NK-92 treated with Interleukin-12 subunit alpha and Interleukin-12 subunit beta, amount 100 ng/mL, for 24 hours (cell line): Measurements from ENCODE around the gene SLC22A1.
"Not testable (repeated sequence)": the region's sequence is repeated elsewhere in the genome, so short reads cannot be mapped to it uniquely, and the experiment has no call there.

Experiments
- DNase-seq: peaks from one replicate; lab custom pipeline; 2025; lab: John Stamatoyannopoulos, UW

The SLC22A1 gene

DNA sequence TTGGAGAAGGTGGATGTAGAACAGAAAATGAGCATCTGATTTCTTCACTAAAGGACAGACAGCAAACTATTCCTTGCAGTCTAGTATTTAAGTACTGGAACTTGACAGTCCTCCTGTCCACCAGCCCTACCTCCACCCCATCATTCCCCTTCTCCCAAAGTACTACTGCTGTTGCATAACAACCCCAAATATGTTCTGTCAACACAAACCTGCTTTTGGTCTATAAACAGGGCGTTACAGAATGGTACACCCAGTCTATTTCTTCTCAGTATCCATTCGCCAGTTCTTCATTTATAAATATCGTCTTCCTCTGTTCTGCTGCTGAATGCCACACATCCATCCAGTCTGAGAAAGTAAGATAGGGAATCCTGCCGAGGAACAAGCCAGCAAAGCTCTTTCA lies 27.7 kb upstream of the SLC22A1 start:
- DNase-seq: no peak

DNA sequence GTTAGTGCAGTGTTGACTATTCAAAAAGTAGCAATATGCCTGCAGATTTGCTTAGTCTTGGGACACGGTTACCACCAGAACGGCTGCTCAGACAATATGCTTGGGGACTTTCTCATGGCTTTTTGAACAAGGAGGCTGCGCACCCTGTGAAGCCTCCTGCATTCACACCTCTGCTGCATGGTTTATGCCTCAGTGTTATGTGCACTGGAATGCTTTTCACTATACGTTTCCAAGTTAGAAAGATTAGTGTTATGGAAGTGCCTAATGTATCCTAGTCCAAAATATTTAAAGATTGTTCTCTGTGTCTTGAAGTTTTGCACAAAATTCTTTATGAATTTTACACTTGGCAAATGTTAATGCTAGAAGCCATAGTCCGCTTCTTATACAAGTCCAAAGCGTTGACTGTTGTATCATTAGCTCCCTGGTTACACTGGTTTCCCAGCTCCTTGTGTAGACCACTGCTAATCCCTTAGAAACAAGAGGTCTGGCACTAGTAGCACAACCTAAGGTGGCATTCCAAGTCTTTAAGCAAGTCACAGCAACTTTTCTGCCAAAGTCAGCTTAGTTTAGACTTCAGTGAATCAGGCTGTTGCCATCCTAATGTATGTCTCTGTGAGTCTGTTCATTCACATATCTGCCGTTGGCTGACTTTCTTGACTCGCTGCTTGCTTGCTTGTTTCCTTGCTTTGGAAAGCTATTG lies 26.3 kb upstream of the SLC22A1 start:
- no peak for DNase-seq

GRCh38 chr6:160101277-160102205 lies 20.1 kb upstream of the SLC22A1 start:
- no peak for DNase-seq

DNA sequence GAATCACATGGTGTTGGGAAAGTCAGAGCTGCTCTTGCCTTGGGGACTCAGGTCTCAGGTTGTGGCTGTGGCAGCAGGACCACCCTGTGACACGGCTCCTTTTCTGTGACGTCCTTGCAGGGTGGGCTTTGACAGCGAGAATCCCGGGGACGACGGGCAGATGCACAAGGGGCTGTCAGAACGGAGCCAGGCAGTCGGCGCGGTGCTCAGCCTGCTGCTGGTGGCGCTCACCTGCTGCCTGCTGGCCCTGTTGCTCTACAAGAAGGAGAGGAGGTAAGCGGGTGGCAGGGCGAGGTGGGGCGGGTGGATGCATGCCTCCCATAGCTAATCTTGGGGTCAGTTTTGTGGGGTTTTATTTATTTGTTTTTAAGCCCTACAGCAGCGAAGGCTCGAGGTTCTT lies 19.2 kb upstream of the SLC22A1 start:
- no peak for DNase-seq

- no peak for DNase-seq
These were observed 18.4 kb upstream of the SLC22A1 start for GRCh38 chr6:160102956-160103824.

- no peak for DNase-seq
These were observed 17.9 kb upstream of the SLC22A1 start for GRCh38 chr6:160103825-160104100.

- DNase-seq: no peak
These were observed 16.6 kb upstream of the SLC22A1 start for GRCh38 chr6:160104821-160105517.

- DNase-seq: no peak
These were observed 15.6 kb upstream of the SLC22A1 start for GRCh38 chr6:160106010-160106409.

DNA sequence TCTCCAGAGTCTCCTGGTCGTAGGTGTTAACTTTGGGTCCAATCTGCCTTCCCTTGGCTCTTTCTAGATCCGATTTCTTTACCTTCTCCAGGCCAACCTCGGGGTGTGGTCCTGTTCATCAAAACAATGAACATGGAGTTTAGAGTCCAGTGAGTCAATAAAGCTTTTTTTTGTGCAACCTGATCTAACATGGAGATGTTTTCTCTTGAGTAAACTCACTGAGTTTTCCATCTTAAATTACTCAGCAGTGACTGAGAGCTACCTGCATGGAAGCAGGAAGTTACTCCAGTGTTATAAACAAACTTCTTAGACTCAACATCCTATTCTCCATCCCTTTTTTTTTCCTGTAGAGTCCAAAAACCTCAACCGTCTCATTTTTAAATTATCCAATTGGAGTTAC lies 14.9 kb upstream of the SLC22A1 start:
- no peak for DNase-seq

DNA sequence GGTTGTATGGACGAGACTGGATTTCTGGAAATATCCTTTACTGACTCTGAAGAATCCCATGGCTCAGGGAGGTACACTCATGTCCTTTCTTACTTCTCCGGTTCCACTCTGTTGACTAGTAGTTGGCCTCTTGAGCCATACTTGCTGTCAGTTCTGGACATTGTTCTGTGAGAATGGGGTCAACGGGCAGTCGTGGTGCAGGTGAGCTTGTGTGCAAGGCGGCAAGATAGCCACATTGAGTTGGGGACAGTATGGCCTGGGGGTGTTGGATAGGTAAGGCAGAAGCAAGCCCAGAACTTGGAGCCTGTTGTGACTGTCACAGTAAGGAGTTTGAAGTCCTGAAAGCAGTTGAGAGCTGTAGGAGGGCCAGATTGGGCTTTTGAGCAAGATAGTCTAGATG lies 13.5 kb upstream of the SLC22A1 start:
- DNase-seq: no peak

GRCh38 chr6:160110586-160111123 lies 11.0 kb upstream of the SLC22A1 start:
- no peak for DNase-seq

GRCh38 chr6:160111806-160112205 lies 9.8 kb upstream of the SLC22A1 start:
- DNase-seq: no peak

DNA sequence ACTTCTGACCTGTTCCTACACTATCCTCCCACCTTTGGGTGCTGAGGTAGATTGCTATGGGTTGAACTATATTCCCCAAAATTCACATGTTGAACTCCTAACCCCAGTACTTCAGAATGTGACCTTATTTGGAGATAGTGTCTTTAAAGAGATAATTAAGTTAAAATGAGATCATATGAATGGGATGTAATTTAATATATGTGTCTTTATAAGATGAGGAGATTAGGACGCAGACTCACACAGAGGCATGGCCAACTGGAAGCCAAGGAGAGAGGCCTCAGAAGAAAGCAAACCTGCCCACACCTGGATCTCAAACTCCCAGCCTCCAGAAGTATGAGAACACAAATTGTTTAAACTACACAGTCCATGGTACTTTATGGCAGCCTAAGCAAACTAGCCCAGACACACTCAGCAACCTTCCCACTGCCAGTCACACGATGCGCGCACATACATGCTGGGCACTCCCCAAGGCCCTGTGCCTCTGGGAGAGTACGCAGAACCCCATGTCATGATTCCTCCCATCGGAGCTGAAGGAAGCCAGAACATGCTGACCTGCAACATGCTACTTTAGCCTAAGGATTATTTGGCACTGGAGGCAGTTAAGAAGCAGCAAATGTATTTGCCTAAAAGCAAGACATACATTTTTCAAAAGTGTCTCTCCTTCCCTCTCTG lies 8.9 kb upstream of the SLC22A1 start:
- DNase-seq: no peak

DNA sequence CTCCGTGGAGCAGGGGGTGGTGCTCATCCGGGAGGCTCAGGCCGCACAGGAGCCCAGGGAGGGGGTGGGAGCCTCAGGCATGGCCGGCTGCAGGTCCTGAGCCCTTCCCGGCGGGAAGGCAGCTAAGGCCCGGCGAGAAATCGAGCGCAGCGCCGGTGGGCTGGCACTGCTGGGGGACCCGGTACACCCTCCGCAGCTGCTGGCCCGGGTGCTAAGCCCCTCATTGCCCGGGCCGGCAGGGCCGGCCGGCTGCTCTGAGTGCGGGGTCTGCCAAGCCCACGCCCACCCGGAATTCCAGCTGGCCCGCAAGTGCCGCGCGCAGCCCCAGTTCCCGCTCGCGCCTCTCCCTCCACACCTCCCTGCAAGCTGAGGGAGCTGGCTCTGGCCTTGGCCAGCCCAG lies 7.1 kb upstream of the SLC22A1 start:
- not testable (repeated sequence) for DNase-seq

DNA sequence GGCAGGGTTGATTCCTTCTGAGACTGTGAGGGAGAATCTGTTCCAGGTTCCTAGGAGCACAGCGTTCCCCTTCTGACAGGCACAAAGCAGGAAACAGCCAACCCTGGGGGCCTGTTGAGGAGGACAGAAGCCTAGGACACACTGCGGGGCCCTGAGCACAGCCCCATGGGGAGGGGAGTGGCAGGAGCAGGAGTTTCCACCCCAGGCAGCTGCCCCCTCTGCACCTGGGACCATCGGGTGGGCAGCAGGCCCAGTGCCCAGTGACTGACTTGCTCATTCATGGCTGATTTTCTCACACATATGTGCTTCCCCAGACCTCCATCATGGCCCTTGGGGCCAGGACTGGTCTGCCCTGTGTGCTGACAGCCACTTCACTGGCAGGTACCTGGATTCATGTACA lies 6.2 kb upstream of the SLC22A1 start:
- no peak for DNase-seq

GRCh38 chr6:160116411-160116810 lies 5.2 kb upstream of the SLC22A1 start:
- no peak for DNase-seq

DNA sequence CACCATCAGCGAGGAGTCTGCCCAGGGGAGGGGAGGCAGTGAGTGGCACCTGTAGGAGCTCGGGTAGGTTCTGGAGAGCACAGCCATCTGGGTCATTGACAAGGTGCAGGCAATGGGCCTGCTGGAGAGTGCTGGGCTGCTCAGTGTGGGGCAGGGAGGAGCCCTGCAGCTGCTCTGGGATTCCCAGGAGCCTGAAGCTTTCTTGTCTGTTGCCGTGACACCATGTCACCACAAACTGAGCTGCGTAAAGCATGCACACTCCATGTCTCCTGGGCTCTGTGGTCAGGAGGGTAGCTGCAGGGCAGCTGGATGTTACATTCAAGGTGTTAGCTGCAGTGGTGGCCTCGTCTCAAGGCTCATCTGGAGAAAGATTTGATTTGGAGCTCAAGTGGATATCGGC lies 4.5 kb upstream of the SLC22A1 start:
- DNase-seq: no peak

DNA sequence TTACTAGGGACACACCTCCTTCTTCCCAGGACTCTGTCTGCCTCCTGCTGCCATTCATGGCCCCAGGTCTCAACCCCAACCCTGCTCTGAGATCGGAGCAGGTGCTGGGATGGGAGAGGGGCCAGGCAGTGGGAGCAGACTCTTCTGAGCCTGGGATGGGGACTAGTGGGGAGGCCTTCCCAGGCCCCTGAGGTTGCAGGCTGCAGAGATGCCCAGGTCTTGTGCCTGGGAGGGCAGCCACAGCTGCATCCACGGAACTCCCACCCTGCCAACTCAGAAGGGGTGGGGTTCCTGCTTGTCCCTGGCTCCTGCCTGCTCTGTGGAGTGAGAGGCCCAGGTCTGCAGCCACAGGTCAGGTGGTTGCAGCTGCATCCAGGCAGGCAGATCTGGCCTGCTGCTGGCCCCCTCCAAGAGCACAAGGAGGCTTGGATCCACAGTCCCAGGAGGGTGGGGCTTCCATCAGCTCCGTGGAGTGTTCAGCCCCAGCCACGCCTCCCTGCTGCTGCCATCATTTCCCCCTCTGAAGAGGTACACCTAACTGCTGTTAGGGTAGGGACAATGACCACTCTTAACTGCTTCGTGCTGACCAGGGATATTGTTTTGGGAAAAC lies 2.9 kb upstream of the SLC22A1 start:
- no peak for DNase-seq

DNA sequence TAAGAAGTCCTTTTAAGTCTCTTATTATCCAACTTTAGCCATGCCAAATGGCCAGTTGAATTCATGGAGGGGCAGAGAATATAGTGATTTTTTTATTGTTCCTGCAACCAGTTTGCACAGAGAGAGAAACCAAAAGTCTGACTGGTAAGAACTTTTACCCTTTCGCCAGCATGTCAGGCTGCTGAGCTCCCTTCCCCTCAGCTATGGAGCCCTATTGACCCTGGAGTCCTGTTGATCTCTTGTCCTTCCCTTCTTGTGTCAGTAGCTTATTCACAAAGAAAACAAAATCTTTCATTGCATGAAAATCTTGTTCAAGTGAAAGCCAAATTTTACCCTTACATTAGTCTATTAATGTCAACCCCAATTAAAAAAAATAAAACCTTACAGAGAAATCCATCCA lies 1.5 kb upstream of the SLC22A1 start:
- DNase-seq: no peak

DNA sequence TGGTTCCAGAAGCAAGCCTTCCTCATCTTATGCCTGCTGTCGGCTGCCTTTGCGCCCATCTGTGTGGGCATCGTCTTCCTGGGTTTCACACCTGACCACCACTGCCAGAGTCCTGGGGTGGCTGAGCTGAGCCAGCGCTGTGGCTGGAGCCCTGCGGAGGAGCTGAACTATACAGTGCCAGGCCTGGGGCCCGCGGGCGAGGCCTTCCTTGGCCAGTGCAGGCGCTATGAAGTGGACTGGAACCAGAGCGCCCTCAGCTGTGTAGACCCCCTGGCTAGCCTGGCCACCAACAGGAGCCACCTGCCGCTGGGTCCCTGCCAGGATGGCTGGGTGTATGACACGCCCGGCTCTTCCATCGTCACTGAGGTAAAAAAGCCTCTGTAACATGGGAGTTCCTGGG lies 366 bp downstream of the SLC22A1 start:
- DNase-seq: no peak

GRCh38 chr6:160122744-160123143 lies 1.1 kb downstream of the SLC22A1 start:
- DNase-seq: no peak
